GM10266 (cell line): Measurements from ENCODE around the gene ZSCAN30.

Experiments
- DNase-seq: peaks from one replicate; pipeline ENCODE4 v3.0.0; 2012; ENCODE audit errors: extremely low spot score
- CTCF ChIP-seq: IDR thresholded peaks from 2 replicates; pipeline ENCODE4 v1.5.1; 2012; ENCODE audit warnings: mild to moderate bottlenecking, low read depth; ENCODE audit not compliant: control insufficient read depth, insufficient read depth; ENCODE audit errors: missing control alignments

Gene ZSCAN30

GRCh38 chr18:35246831-35247230 is 43.2 kb downstream of the ZSCAN30 start:
- DNase-seq: no peak
- TF ChIP-seq CTCF: no peak

GRCh38 chr18:35245719-35246317 is 44.2 kb downstream of the ZSCAN30 start:
- DNase-seq: no peak
- no peak for TF ChIP-seq CTCF

GRCh38 chr18:35244671-35245070 is 45.4 kb downstream of the ZSCAN30 start:
- TF ChIP-seq CTCF: no peak
- DNase-seq: no peak

GRCh38 chr18:35242426-35242825 is 47.6 kb downstream of the ZSCAN30 start:
- no peak for TF ChIP-seq CTCF
- DNase-seq: no peak

- DNase-seq: no peak
- TF ChIP-seq CTCF: no peak
Observed at GRCh38 chr18:35241448-35241804, 48.6 kb downstream of the ZSCAN30 start.

GRCh38 chr18:35240664-35241447 is 49.2 kb downstream of the ZSCAN30 start, which contains the start of gene ZNF397:
ZNF397 (plus strand) TSS chr18:35241034; CDS start chr18:35242471, 1,437 bp downstream.
- DNase-seq: peak; percentile 95
- no peak for TF ChIP-seq CTCF

- TF ChIP-seq CTCF: no peak
- no peak for DNase-seq
Observed at GRCh38 chr18:35239314-35239713, 50.7 kb downstream of the ZSCAN30 start.
